Neuronal stem cell (in vitro differentiated cells): ENCODE measurements around the gene FDPS.

Experiments used
- small RNA-seq: library from polyadenylated mRNA; stranded (forward); fragments of <200 nt; extraction: miRNeasy Mini kit (QIAGEN cat#:217004); gene quantifications from one replicate; pipeline ENCODE3, GENCODE V24; 2013; ENCODE audit not compliant: insufficient read depth

FDPS gene

Small RNA genes within 50 kb of the gene (small RNA-seq; reads per million reads assigned to genes)
- 2.8 reads per million for gene RNU6-106P
